CD8-positive, alpha-beta memory T cell (primary cell): ENCODE measurements around the gene SKAP2. TPM values are rescaled to one million over a fixed set of nuclear protein-coding genes. Genes with fewer than 3 reads are reported as not detected.

Experiments used
- CTCF ChIA-PET: fragments of 350-600 bp; sonication (Branson Sonifier 250); formaldehyde crosslinking; loops from one replicate; lab custom pipeline; 2021; ENCODE audit warnings: antibody characterized with exemption; lab: Charles Lee
- POLR2A ChIA-PET: fragments of 350-600 bp; sonication (Branson Sonifier 250); formaldehyde crosslinking; loops from one replicate; lab custom pipeline; 2021; ENCODE audit warnings: antibody characterized with exemption; lab: Charles Lee
- DNase-seq, 5 donors: peaks; one replicate each; pipeline versions ENCODE4 v3.0.0 to v3.0.0-alpha.2; 2020 to 2022; ENCODE audit warnings: mixed read lengths in 1 of 5
- H3K27ac ChIP-seq: one replicate; pipeline ENCODE4 v1.7.0; 2013; ENCODE audit warnings: low read depth, mild to moderate bottlenecking, low read length, moderate library complexity
- H3K27me3 ChIP-seq: 2 replicates; pipeline ENCODE4 v1.7.0; 2013; ENCODE audit warnings: low read length, mild to moderate bottlenecking; ENCODE audit not compliant: insufficient read depth, poor library complexity, severe bottlenecking
- H3K36me3 ChIP-seq: 2 replicates; pipeline ENCODE4 v1.7.0; 2013; ENCODE audit warnings: mild to moderate bottlenecking, low read length, moderate library complexity; ENCODE audit not compliant: insufficient read depth
- H3K4me1 ChIP-seq: 2 replicates; pipeline ENCODE4 v1.7.0; 2013; ENCODE audit warnings: mild to moderate bottlenecking, low read length, moderate library complexity; ENCODE audit not compliant: insufficient read depth
- H3K4me3 ChIP-seq: 2 replicates; pipeline ENCODE4 v1.7.0; 2013; ENCODE audit warnings: mild to moderate bottlenecking, low read length
- H3K9me3 ChIP-seq: 2 replicates; pipeline ENCODE4 v1.7.0; 2013; ENCODE audit warnings: mild to moderate bottlenecking, low read length
- H3K27ac Mint-ChIP-seq, 8 donors: one replicate each; pipeline ENCODE4 v1.8.0; 2020 to 2021; ENCODE audit warnings: mixed read lengths in 8 of 8, mild to moderate bottlenecking in 6 of 8, inconsistent platforms in 3 of 8, moderate library complexity in 3 of 8
- H3K27me3 Mint-ChIP-seq, 2 donors: one replicate each; pipeline ENCODE4 v1.8.0; 2020 to 2021; ENCODE audit warnings: mixed read lengths in 2 of 2, mild to moderate bottlenecking in 1 of 2, moderate library complexity in 1 of 2
- H3K36me3 Mint-ChIP-seq, 3 donors: one replicate each; pipeline ENCODE4 v1.8.0; 2020 to 2021; ENCODE audit warnings: mixed read lengths in 3 of 3, inconsistent platforms in 1 of 3, mild to moderate bottlenecking in 1 of 3
- H3K4me1 Mint-ChIP-seq, 3 donors: one replicate each; pipeline ENCODE4 v1.8.0; 2020 to 2021; ENCODE audit warnings: mixed read lengths in 3 of 3, inconsistent platforms in 1 of 3, mild to moderate bottlenecking in 1 of 3
- H3K4me3 Mint-ChIP-seq, 7 donors: one replicate each; pipeline ENCODE4 v1.8.0; 2020 to 2021; ENCODE audit warnings: mixed read lengths in 7 of 7, mild to moderate bottlenecking in 6 of 7, moderate library complexity in 4 of 7, inconsistent platforms in 2 of 7
- H3K9me3 Mint-ChIP-seq, 5 donors: one replicate each; pipeline ENCODE4 v1.8.0; 2020 to 2022; ENCODE audit warnings: mixed read lengths in 5 of 5, mild to moderate bottlenecking in 3 of 5, moderate library complexity in 2 of 5, inconsistent platforms in 1 of 5
- polyA plus RNA-seq: library from polyadenylated mRNA; unstranded; fragments of 300-500 nt; fragmentation: Illumina TruSeq; gene quantifications from one replicate; pipeline ENCODE4 v1.2.3, GENCODE V29; 2021
- total RNA-seq, 2 experiments: library from RNA; stranded (reverse); gene quantifications; one replicate each; pipeline ENCODE4 v1.2.3, GENCODE V29; 2021

The SKAP2 gene, protein sequence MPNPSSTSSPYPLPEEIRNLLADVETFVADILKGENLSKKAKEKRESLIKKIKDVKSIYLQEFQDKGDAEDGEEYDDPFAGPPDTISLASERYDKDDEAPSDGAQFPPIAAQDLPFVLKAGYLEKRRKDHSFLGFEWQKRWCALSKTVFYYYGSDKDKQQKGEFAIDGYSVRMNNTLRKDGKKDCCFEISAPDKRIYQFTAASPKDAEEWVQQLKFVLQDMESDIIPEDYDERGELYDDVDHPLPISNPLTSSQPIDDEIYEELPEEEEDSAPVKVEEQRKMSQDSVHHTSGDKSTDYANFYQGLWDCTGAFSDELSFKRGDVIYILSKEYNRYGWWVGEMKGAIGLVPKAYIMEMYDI
- total RNA-seq = 10 to 100 TPM; 11.4 to 13.2 TPM
- polyA plus RNA-seq = 55.2 TPM

DNA sequence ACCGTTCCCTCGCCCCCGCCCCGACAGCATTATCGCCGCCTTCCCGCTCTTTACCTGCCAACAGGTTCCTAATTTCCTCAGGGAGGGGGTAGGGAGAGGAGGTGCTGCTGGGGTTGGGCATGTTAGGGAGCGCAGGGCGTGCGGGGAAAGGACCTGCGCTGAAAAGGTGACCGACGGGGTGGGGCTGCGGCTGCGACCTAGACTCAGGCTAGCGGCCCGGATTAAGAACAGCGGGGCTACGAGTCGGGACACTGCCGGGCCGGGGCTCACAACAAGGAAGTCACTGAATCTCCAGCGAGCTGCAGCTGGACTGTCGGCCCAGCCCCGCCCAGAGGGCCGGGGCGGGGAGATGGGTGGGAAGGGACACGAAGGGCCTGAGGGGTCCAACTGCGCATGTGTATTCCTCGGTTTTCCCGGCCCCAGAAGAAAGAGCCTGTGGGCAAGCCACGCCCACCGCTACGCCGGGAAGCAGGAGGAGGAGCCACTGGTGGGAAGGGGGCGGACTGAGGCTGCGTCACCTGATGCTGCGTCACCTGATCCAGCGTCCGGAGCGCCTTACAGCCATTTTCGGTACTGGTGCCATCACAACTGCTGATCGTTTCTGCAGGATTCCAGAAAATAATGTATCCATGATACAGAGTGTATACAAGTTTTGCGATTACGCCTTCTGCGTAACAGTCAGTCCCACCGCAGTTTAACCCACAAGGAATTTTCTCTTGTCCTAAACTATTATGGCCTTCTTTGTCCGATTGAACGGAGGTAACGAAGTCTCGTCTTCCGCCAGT is at the start of gene SKAP2:
Gene SKAP2 (minus strand): TSS at position 282 of the 785 bp plus-strand sequence. CDS start 161 bp downstream, at position 121.
- Histone ChIP-seq H3K36me3 (no peaks in the 10 kb centered on the region), H3K9me3 (no peaks in the 10 kb centered on the region), H3K4me1 (peaks cover 11% of the 10 kb centered on the region), H3K4me3 (peak within 1 kb of the TSS; percentile 79), H3K27ac (peak within 1 kb of the TSS; percentile 75), H3K27me3 (no peaks in the 10 kb centered on the region)
- Mint-ChIP-seq H3K4me1 (peaks cover 24 to 30% (median 29%) of the 10 kb centered on the region in 3 donors), H3K27me3 (peaks cover 6 to 18% of the 10 kb centered on the region in 2 donors), H3K27ac (peak within 1 kb of the TSS; percentile 79 to 98 (median 89)), H3K9me3 (peaks cover 0 to 7% (median 0%) of the 10 kb centered on the region in 5 donors), H3K36me3 (peaks cover 0 to 9% (median 0%) of the 10 kb centered on the region in 3 donors), H3K4me3 (peak within 1 kb of the TSS; percentile 83 to 97 (median 93))
- peak; percentile 68 to 91 (median 88) for DNase-seq
- POLR2A ChIA-PET = no interaction called here
- CTCF ChIA-PET = interaction anchor here (1.3 kb wide), 1 partner anchor 12 kb away, joined by 3 read pairs; no protein-coding TSS in a partner anchor

DNA sequence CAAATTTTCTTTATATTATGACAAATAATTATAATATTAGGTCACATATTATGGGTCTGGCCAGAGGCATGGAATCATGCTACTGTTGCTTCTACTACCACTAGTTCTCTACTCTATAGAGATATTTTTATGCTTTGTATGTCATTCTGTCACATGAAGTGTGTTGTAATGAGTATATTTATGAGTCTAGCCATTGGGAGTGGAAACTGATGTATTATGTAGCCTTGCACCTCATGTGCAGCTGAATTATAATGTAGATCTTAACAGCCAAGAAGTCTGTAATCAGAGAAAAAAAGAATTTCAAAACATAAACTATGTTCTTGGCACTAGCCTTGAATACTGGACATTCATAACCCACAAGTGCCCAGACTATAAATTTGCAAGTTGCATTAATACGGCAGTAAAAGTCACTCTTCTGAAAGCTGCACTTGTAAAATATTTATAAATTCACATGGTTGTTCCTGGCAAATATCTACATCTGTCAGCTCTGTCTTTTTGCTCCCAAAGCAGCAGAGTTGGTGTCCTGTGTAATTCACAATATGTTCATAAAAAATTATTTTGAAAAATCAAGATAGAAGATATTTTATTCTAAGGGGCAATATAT is 48.6 kb upstream of the SKAP2 start:
- Histone ChIP-seq H3K4me1 (no peaks in the 10 kb centered on the region), H3K9me3 (no peaks in the 10 kb centered on the region), H3K36me3 (no peaks in the 10 kb centered on the region), H3K27me3 (no peaks in the 10 kb centered on the region), H3K4me3 (no peak overlapping the region), H3K27ac (no peak overlapping the region)
- ChIA-PET CTCF (no interaction called here), POLR2A (no interaction called here)
- peaks cover 3 to 21% of the 10 kb centered on the region in 2 donors for H3K27me3 Mint-ChIP-seq
- no peaks in the 10 kb centered on the region for H3K36me3 Mint-ChIP-seq
- no peak overlapping the region for H3K4me3 Mint-ChIP-seq
- no peak for DNase-seq
- H3K4me1 Mint-ChIP-seq = peaks cover 0 to 9% (median 5%) of the 10 kb centered on the region in 3 donors
- H3K9me3 Mint-ChIP-seq = no peaks in the 10 kb centered on the region
- H3K27ac Mint-ChIP-seq = no peak overlapping the region

DNA sequence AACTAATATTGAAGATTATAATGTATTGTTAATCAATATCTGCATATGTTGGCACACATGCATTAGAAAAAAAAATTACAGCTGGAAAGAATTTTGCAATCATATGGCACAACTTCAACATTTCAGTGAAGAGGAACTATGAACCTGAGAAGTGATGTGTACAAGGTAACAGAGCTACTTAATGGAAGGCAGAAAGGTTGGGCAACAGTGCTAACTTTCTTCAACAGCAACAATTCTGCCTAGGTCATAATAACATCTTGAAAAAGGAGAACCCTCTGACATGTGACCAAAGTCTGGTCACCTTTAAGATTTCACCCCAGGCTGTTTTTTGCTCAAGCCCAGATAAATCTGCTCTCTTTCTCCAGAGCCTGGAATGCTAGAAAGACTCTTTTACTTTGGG is 47.9 kb upstream of the SKAP2 start:
- no peaks in the 10 kb centered on the region for H3K27me3 ChIP-seq
- H3K36me3 Mint-ChIP-seq = no peaks in the 10 kb centered on the region
- DNase-seq = no peak
- no peak overlapping the region for H3K4me3 ChIP-seq
- no peak overlapping the region for H3K27ac ChIP-seq
- CTCF ChIA-PET = no interaction called here
- H3K27ac Mint-ChIP-seq = no peak overlapping the region
- H3K27me3 Mint-ChIP-seq = peaks cover 3 to 15% of the 10 kb centered on the region in 2 donors
- no peaks in the 10 kb centered on the region for H3K9me3 ChIP-seq
- H3K9me3 Mint-ChIP-seq = no peaks in the 10 kb centered on the region
- H3K36me3 ChIP-seq = no peaks in the 10 kb centered on the region
- peaks cover 0 to 9% (median 5%) of the 10 kb centered on the region in 3 donors for H3K4me1 Mint-ChIP-seq
- H3K4me1 ChIP-seq = no peaks in the 10 kb centered on the region
- POLR2A ChIA-PET = no interaction called here
- no peak overlapping the region for H3K4me3 Mint-ChIP-seq

DNA sequence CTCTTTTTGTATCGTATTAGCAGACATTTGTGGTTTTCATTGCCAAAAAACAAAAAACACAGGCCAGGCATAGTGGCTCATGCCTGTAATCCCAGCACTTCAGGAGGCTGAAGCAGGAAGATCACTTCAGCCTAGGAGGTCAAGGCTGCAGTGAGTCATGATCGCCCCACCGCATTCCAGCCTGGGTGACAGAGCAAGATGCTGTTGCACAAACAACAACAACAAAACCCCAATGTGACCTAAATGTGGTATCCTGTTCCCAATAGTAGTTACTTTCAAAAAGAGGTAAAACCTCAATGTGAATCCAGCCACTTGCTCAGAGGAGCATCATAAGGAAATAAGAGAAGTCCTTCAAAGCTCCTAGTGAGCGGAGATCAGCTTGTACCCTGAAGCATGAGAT is 45.8 kb upstream of the SKAP2 start:
- Mint-ChIP-seq H3K4me1 (peaks cover 0 to 9% (median 5%) of the 10 kb centered on the region in 3 donors), H3K27me3 (peaks cover 5 to 11% of the 10 kb centered on the region in 2 donors), H3K4me3 (peak overlapping the region in 3 of 7 donors; percentile 20 to 49 (median 24)), H3K36me3 (no peaks in the 10 kb centered on the region), H3K9me3 (no peaks in the 10 kb centered on the region), H3K27ac (peak overlapping the region in 6 of 8 donors; percentile 1 to 78 (median 50))
- H3K27ac ChIP-seq = no peak overlapping the region
- H3K27me3 ChIP-seq = no peaks in the 10 kb centered on the region
- no peaks in the 10 kb centered on the region for H3K36me3 ChIP-seq
- no peaks in the 10 kb centered on the region for H3K9me3 ChIP-seq
- POLR2A ChIA-PET = no interaction called here
- H3K4me1 ChIP-seq = no peaks in the 10 kb centered on the region
- DNase-seq = peak in 3 of 5 donors; percentile 1 to 26 (median 24)
- H3K4me3 ChIP-seq = no peak overlapping the region
- CTCF ChIA-PET = no interaction called here

DNA sequence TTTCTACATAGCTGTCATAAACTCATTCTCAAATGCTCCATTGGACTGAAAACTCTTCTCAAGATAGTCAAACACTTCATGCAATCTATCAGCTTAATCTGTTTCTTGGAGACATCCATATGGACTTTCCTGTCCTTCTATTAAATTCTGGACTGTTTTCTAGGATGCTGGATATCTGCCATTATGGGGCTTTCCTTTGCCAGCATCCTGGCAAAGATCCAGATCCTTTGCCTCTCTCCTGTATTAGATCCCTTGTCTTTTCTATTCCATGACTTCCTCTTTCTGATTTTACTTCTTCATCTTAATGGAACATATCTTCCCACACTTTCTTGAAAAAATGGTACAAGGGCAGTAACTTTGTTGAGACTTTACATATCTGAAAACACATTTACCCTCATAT is 35.9 kb upstream of the SKAP2 start:
- ChIA-PET CTCF (no interaction called here), POLR2A (no interaction called here)

DNA sequence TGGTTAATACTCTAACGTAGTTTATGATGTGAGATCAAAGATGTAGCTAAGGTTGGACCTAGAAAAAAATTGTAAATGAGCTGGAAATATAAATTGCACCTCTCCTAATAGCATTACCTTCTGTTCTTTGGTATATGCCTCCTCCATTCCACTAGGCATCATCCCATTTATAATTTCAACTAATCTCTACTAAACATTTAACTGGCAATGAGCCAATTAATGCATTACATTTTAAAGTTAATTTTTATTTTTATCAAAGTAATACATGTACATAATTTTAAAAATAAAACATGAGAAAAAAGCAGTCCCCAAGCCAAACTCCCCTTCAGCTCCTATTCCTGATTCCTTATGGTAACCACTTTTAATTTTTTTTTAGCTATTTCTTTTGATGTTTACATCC is 35.1 kb upstream of the SKAP2 start:
- Mint-ChIP-seq H3K9me3 (peaks cover 0 to 2% (median 0%) of the 10 kb centered on the region in 5 donors), H3K36me3 (peaks cover 0 to 7% (median 0%) of the 10 kb centered on the region in 3 donors), H3K4me1 (no peaks in the 10 kb centered on the region), H3K27ac (no peak overlapping the region), H3K27me3 (peaks cover 19 to 46% of the 10 kb centered on the region in 2 donors), H3K4me3 (no peak overlapping the region)
- DNase-seq = no peak
- Histone ChIP-seq H3K9me3 (no peaks in the 10 kb centered on the region), H3K27me3 (no peaks in the 10 kb centered on the region), H3K27ac (no peak overlapping the region), H3K4me3 (no peak overlapping the region), H3K36me3 (no peaks in the 10 kb centered on the region), H3K4me1 (no peaks in the 10 kb centered on the region)
- POLR2A ChIA-PET = no interaction called here
- CTCF ChIA-PET = no interaction called here

More for the DNA sequence above, 35.9 kb upstream of the SKAP2 start:
- no peak overlapping the region for H3K27ac Mint-ChIP-seq
- no peak overlapping the region for H3K4me3 Mint-ChIP-seq
- H3K4me1 Mint-ChIP-seq = no peaks in the 10 kb centered on the region
- Histone ChIP-seq H3K27me3 (no peaks in the 10 kb centered on the region), H3K4me3 (no peak overlapping the region), H3K9me3 (no peaks in the 10 kb centered on the region), H3K27ac (no peak overlapping the region), H3K36me3 (no peaks in the 10 kb centered on the region), H3K4me1 (no peaks in the 10 kb centered on the region)
- peaks cover 0 to 2% (median 0%) of the 10 kb centered on the region in 5 donors for H3K9me3 Mint-ChIP-seq
- H3K27me3 Mint-ChIP-seq = peaks cover 19 to 46% of the 10 kb centered on the region in 2 donors
- H3K36me3 Mint-ChIP-seq = peaks cover 0 to 7% (median 0%) of the 10 kb centered on the region in 3 donors
- no peak for DNase-seq

DNA sequence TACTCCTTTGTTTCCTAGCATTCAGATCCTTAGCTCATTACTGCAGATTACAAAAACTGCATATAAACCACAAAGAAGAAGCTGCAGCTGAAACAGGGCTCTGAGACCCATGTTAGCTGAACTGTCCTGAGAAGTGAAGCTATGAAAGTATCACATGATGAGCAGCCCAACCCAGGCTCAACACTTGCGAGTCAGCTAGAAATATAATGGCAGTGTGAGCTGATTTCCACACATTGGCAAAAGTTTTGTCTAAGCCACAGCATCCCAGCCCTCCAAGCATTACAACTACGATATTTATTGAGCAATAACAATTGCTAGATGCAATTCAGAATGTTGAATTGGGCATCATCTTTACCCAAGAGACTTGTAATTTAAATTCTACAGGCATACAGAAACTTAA is 34.5 kb upstream of the SKAP2 start:
- no peak overlapping the region for H3K27ac Mint-ChIP-seq
- Histone ChIP-seq H3K27ac (no peak overlapping the region), H3K27me3 (no peaks in the 10 kb centered on the region), H3K4me1 (no peaks in the 10 kb centered on the region), H3K9me3 (no peaks in the 10 kb centered on the region), H3K4me3 (no peak overlapping the region), H3K36me3 (no peaks in the 10 kb centered on the region)
- H3K4me1 Mint-ChIP-seq = no peaks in the 10 kb centered on the region
- no peak overlapping the region for H3K4me3 Mint-ChIP-seq
- H3K36me3 Mint-ChIP-seq = peaks cover 0 to 7% (median 0%) of the 10 kb centered on the region in 3 donors
- CTCF ChIA-PET = no interaction called here
- H3K9me3 Mint-ChIP-seq = no peaks in the 10 kb centered on the region
- H3K27me3 Mint-ChIP-seq = peaks cover 19 to 49% of the 10 kb centered on the region in 2 donors
- POLR2A ChIA-PET = no interaction called here
- no peak for DNase-seq
